ENCODE data around the gene ABLIM3. TPM values are rescaled to one million over a fixed set of nuclear protein-coding genes. Genes with fewer than 3 reads are reported as not detected.

The ABLIM3 gene
- total RNA-seq, 1 donor from 2014 or later, result 20.0 TPM

- DNase-seq (ENCODE audit: low read depth in 2 of 2), result no peak
Measured at GRCh38 chr5:149157330-149157729, 16.0 kb downstream of the ABLIM3 start.

- no peak for DNase-seq (ENCODE audit: low read depth in 2 of 2)
Measured at GRCh38 chr5:149160291-149160787, 19.0 kb downstream of the ABLIM3 start.

GRCh38 chr5:149161026-149161687 lies 19.9 kb downstream of the ABLIM3 start:
- no peak for DNase-seq (ENCODE audit: low read depth in 2 of 2)

GRCh38 chr5:149161850-149162249 lies 20.6 kb downstream of the ABLIM3 start:
- DNase-seq (ENCODE audit: low read depth in 2 of 2), result no peak

GRCh38 chr5:149162401-149163084 lies 21.2 kb downstream of the ABLIM3 start:
- DNase-seq (ENCODE audit: low read depth in 2 of 2), result peak; percentile 70 to 80

- DNase-seq (ENCODE audit: low read depth in 2 of 2), result no peak
Measured at GRCh38 chr5:149164731-149165130, 23.4 kb downstream of the ABLIM3 start.

GRCh38 chr5:149166128-149166527 lies 24.8 kb downstream of the ABLIM3 start:
- DNase-seq (ENCODE audit: low read depth in 2 of 2), result peak in 1 of 2 donors; percentile 53

GRCh38 chr5:149166591-149167100 lies 25.4 kb downstream of the ABLIM3 start:
- no peak for DNase-seq (ENCODE audit: low read depth in 2 of 2)

GRCh38 chr5:149168276-149168906 lies 27.1 kb downstream of the ABLIM3 start:
- DNase-seq (ENCODE audit: low read depth in 2 of 2), result no peak

- DNase-seq (ENCODE audit: low read depth in 2 of 2), result peak; percentile 55 to 76
Measured at GRCh38 chr5:149170299-149170698, 29.0 kb downstream of the ABLIM3 start.

- DNase-seq (ENCODE audit: low read depth in 2 of 2), result peak in 1 of 2 donors; percentile 75
Measured at GRCh38 chr5:149172261-149172660, 31.0 kb downstream of the ABLIM3 start.

- peak; percentile 40 to 72 for DNase-seq (ENCODE audit: low read depth in 2 of 2)
Measured at GRCh38 chr5:149172709-149173505, 31.6 kb downstream of the ABLIM3 start.

- DNase-seq (ENCODE audit: low read depth in 2 of 2), result peak; percentile 45 to 53
Measured at GRCh38 chr5:149174847-149175234, 33.5 kb downstream of the ABLIM3 start.

- DNase-seq (ENCODE audit: low read depth in 2 of 2), result peak in 1 of 2 donors; percentile 32
Measured at GRCh38 chr5:149175346-149176105, 34.2 kb downstream of the ABLIM3 start.

GRCh38 chr5:149177339-149177843 lies 36.1 kb downstream of the ABLIM3 start:
- no peak for DNase-seq (ENCODE audit: low read depth in 2 of 2)

- peak; percentile 18 to 65 for DNase-seq (ENCODE audit: low read depth in 2 of 2)
Measured at GRCh38 chr5:149177911-149178565, 36.7 kb downstream of the ABLIM3 start.

GRCh38 chr5:149181732-149182131 lies 40.4 kb downstream of the ABLIM3 start:
- no peak for DNase-seq (ENCODE audit: low read depth in 2 of 2)

GRCh38 chr5:149182241-149182640 lies 40.9 kb downstream of the ABLIM3 start:
- DNase-seq (ENCODE audit: low read depth in 2 of 2), result no peak

GRCh38 chr5:149185067-149185466 lies 43.8 kb downstream of the ABLIM3 start:
- no peak for DNase-seq (ENCODE audit: low read depth in 2 of 2)

GRCh38 chr5:149186506-149186905 lies 45.2 kb downstream of the ABLIM3 start:
- DNase-seq (ENCODE audit: low read depth in 2 of 2), result peak; percentile 35 to 49

Measured in lung microvascular endothelial cell (primary cell).